NCI-H1417 treated with DMSO at 0.1 percent for 48 hours (cell line): ENCODE data around the gene TECTB.

Experiments
- DNase-seq: peaks from one replicate; lab custom pipeline; 2025; lab: John Stamatoyannopoulos, UW

Gene TECTB

GRCh38 chr10:112275512-112276245, 7.5 kb upstream of the TECTB start:
- DNase-seq, result no peak

DNA sequence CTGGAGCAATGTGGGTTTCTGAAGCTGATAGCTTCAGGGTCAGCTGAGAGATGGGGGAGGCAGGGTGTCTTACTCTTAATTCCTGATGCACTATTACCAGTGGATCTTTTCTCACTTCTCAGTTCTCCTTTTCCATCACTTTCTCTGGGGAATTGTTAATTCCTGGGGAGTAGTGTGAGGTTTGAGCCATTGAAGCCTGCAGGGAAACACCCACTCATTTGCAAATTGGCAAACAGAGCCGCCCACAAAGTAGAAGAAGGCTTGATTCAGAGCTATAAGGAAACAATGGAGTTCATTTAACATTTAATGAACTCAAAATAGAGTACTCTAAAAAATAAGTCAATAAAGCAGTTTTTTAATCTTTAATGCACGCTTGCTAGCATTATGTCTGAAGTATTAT, 4.3 kb upstream of the TECTB start:
- no peak for DNase-seq

GRCh38 chr10:112279433-112279832, 3.8 kb upstream of the TECTB start:
- DNase-seq, result no peak

DNA sequence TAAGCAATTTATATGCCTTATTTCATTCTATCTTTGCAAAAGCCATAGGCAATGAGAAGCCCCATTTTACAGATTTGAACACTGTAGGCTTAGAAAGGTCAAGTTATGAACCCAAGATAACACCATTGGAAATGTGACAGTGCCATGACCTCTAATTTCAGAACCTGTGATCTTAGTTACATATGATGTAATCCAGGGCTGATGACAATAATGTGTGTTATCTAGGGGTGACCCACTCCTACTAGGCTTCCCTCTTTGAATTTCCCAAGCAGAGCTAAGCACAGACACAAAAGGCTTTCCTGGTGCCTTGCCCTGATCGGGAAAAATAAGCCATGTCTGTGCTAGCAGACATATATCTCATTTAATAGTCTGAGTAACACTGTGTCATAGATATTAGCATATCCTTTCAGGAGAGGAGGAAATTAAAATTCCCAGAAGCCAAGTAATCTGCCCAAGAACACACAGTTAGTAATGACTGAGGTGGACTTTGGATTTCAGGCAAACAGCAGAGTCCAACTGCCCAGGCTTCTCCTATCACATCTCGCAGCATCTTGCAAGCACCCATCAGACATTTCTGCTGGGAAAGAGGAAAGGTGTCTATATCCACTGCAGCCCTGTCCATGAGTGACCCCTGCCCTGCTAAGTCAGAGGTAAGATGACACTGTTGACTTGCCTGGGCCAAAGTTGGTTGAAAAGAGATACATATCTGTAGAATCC, 2.8 kb upstream of the TECTB start:
- no peak for DNase-seq

GRCh38 chr10:112282086-112282485, 1.1 kb upstream of the TECTB start:
- no peak for DNase-seq

GRCh38 chr10:112286837-112287818, 3.9 kb downstream of the TECTB start:
- no peak for DNase-seq

DNA sequence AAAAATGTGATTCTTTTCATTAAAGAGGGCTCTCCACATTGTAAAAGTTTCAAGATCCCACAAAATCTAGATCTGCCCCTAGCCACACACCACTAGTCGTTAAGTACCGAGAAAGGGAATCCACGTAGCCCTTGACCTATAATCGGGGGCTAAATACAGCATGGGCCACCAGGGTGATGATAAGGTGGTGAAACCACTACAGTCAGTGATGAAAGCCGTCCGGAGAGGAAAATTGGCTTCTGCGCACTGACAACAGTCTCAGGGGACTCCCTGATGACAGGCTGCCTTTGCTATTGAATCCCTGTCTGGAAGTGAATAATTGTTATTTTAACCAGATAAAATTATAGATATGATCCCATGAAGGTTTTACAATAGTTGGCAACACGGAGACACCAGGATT, 4.6 kb downstream of the TECTB start:
- no peak for DNase-seq

GRCh38 chr10:112288486-112288885, 5.3 kb downstream of the TECTB start:
- DNase-seq, result no peak

GRCh38 chr10:112289373-112290053, 6.3 kb downstream of the TECTB start:
- no peak for DNase-seq

DNA sequence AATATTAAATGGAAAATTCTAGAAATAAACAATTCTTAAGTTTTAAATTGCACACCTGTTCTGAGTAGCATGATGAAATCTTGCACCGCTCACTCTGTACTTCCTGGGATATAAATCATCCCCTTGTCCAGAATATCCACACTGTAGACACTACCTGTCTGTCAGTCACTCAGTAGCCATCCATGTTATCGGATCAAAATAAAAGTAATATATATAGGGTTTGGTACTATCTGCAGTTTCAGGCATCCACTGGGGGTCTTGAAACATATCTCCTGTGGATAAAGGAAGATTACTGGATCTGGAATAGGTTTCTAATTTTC, 6.8 kb downstream of the TECTB start:
- no peak for DNase-seq

GRCh38 chr10:112294169-112294568, 11.0 kb downstream of the TECTB start:
- no peak for DNase-seq

DNA sequence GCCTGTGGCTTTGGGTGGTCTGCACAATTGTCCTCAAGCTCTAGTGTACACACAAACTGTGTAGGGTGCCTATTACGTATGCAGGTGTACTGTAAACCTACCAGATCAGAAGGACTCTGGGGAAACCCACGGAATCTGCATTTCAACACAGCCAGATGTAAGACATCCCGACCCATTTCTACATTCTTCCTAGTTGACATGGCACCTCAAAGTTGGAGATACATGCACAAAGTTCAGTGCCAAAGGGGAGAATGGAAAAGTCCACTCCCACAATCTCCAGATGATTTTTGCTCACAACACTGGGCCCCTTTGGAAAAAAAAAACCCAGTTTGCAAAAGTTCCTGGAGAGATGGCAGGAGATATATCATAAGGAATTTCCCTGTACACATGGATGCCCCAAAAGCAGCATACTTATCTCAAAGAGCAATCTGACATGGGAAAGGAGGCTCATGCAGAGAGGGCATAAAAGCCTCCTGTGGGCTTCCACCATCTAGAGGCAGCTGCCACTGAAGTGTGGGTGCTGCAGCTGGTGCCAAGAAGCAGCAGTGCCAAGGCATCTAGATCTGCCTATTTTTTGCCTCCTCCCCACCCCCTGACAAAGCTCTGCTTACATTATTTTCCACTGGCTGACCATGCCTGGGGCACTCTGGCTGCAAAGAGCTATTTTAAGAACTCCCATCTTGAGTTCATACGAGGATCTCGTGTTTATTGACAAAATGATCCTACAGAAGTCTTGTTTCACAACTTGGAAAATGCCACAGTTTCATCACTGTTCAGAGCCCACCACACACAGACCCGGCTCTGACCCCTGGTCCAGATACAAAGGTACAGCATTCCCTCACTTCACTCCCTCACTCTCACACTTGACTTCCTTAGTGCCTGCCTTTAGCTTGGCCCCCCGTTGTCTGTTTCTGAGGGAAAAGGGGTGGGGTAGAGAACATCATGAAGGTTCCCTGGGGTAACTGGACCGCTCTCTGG, 12.9 kb downstream of the TECTB start:
- no peak for DNase-seq

DNA sequence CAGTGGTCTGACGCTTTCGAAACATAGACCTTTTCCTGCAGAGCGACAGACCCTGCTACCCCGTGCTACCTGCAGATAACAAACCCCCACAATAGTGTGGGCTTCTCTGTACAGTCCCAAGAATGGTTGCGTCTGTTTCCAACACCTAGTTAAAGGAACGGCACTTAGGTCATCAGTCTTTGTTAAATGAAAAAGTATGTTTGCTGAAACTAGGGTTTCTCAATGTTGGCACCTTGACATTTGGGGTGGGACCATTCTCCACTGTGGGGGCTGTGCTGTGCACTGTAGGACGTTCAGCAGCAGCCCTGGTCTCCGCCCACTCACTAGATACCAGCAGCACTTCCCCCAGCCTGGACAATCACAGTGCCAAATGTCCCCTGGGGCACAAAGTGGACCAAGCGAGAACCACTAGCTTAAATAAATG, 13.7 kb downstream of the TECTB start:
- no peak for DNase-seq

DNA sequence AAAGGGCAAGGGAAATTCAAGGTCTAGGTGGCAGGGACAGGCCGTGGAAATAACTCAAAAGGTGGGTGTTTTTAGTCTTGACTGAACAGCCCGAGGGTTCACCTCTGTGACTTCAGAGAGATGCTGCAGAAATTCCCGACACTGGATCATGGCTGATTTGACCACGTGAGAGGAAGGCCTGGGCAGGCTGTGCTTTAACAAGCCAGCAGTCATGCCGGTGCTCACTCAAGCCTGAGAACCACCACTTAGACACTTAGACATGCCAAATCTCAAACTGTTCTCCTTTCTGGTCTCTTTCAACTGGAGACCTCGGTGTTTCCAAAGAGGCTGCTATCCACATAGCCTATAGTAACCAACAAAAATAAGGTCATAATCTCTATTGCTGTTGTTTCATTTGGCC, 15.4 kb downstream of the TECTB start:
- no peak for DNase-seq

- no peak for DNase-seq
Observed at GRCh38 chr10:112299456-112299855, 16.3 kb downstream of the TECTB start.

- DNase-seq, result no peak
Observed at GRCh38 chr10:112302335-112302734, 19.1 kb downstream of the TECTB start.

DNA sequence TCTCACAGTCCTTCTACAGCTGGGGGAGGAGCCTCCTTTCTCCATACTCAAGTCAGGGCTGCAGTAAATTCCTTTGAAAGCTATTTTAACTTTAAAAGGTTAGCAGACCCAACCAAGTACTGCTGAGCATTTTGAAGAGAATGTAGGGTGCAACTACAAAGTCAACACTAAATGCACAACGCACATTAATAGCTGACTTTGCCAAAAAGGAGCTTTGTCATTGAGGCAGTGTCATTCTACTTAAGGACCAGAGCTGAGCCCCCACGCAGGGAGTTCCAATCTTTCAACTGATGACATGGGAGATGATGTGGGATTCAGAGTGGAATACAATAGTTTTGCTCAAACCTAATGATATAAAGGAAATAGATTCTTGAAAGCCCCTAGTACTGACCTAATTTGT, 20.3 kb downstream of the TECTB start:
- no peak for DNase-seq

DNA sequence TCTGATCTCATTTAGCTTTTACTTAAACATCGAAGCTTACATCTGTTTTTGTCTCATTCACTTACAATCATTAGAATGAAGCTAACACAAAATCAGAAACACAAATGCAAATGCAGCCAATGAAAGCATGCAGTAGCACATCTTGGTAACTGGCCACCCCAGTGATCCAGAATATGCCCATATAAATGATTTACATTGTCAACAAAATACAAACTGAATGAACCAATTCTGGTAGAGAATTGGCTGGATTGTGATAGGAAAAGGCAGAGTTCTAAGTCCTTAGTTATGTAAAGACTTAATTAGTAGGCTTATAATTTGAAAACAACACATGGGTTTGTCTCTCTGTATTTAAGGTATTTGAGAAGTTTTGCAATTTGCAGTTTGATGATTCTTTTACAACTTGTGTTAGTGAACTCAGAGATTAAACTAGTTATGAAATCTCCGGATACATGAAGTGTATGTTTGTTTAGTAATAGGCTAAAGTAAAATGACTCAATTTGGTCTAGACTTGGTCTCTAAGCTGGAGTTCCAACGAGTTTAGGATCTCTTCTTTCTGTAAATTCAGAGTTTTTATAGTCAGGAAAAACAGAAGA, 21.2 kb downstream of the TECTB start:
- DNase-seq, result no peak

- DNase-seq, result no peak
Observed at GRCh38 chr10:112307358-112308124, 24.3 kb downstream of the TECTB start.

- DNase-seq, result no peak
Observed at GRCh38 chr10:112308125-112308502, 24.9 kb downstream of the TECTB start.
